IPS-18c (cell line): Measurements from ENCODE around the gene CNTNAP2.

Experiments
- H3K4me3 ChIP-seq: 2 replicates; pipeline ENCODE4 v1.7.0; 2013; ENCODE audit warnings: low read depth, mild to moderate bottlenecking, low read length, moderate library complexity; ENCODE audit not compliant: insufficient read depth
- H3K9me3 ChIP-seq: one replicate; pipeline ENCODE4 v1.6.1; 2013; ENCODE audit warnings: mild to moderate bottlenecking, low read length, moderate library complexity; ENCODE audit not compliant: control insufficient read depth, insufficient read depth

Gene CNTNAP2

DNA sequence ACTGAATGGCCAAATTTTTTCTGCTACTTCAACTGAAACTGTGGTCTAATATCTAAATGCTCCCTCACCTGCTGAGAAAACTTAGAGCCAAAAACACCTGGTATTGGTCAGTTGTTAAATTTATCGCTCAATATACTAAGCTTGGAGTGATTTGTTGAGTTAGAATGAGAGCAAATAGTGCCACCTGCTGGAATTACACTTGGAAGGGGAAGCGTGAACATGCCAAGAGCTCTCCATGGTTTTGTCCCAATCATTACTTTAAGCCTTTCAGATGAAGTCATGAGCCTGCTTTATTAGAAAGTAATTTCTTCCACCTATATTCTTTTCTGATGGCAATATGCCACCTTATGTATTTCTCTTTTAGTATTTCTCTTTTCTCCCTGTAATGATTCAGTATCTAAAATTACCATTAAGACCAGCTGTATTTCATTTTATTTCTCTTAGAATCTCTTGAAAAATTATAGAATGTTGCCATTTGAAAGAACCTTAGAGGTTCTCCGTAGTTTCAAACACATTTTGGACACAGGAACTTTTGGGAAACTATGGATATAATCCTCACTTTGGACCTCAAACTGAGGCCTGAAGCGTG, 2026.2 kb downstream of the CNTNAP2 start:
- Histone ChIP-seq H3K9me3 (peaks cover 2% of the 10 kb centered on the region), H3K4me3 (no peak overlapping the region)

DNA sequence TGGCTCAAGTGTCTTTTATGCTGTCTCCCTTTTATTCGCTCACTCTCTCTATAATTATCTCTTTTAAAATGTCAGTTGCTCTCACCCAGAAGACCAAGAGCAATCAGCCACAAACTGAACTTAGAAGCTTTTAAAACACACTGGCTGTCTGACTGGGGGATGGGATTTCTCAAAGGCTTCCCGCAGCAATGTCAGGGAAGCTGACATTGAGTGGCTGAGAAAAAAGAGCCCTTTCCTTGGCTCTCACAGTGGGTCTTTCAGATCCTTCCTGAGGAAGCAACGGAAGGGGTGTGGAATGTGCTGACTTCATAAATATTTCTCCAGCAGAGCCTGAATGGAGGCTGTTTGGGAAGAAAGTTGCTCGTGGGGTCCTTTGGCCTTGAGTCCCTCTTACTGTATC, 2028.2 kb downstream of the CNTNAP2 start:
- peaks cover 2% of the 10 kb centered on the region for H3K9me3 ChIP-seq
- H3K4me3 ChIP-seq, result no peak overlapping the region

DNA sequence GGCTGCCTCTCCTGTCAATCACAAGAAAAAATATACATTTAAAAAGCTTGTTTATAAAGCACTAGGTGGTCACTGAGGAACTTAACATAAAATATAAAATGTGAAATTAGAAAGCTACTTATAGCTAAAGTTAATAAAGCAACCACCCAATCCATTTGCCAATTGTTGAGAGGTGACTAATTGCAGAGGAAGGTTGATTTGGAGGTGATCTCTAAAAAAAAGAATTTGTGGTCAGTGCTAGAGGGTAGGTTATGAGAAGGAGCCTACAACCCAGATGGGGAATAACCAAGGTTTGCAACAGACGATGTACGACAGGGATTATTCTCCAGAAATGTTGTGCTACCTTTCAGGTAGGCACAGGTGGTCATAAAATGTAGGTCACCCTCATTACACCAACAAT, 2029.7 kb downstream of the CNTNAP2 start:
- peaks cover under 1% of the 10 kb centered on the region for H3K9me3 ChIP-seq
- H3K4me3 ChIP-seq, result no peak overlapping the region

DNA sequence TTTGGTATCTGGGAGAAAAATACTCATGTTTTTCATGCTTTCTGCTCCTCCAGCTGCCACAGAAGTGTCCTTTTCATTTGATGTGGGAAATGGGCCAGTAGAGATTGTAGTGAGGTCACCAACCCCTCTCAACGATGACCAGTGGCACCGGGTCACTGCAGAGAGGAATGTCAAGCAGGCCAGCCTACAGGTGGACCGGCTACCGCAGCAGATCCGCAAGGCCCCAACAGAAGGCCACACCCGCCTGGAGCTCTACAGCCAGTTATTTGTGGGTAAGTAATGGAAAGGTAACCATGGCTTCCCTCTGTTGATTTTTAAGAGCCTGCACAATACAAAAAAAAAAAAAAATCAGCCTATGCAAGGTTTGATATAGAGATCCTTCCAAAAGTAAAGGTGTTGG, 2030.8 kb downstream of the CNTNAP2 start:
- no peaks in the 10 kb centered on the region for H3K9me3 ChIP-seq
- H3K4me3 ChIP-seq, result no peak overlapping the region

DNA sequence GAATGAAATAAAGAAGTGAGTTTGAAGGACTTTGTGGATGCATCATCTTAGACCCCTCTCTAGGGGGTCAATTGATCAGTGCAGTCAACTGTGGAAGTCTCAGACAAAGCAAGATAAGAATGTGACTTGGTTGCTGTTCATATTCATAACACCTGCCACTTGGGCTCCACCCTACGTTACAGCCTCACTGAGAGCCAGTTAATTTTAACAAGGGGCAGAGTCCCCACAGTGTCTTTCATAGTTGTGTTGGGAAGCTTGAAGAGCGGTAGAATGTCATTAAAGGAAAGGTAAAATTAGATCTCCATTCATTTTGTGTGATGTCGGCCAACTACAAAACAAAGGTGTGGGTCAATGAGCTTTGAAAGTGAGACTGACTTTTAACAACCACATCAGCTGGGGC, 2031.9 kb downstream of the CNTNAP2 start:
- Histone ChIP-seq H3K9me3 (no peaks in the 10 kb centered on the region), H3K4me3 (no peak overlapping the region)

DNA sequence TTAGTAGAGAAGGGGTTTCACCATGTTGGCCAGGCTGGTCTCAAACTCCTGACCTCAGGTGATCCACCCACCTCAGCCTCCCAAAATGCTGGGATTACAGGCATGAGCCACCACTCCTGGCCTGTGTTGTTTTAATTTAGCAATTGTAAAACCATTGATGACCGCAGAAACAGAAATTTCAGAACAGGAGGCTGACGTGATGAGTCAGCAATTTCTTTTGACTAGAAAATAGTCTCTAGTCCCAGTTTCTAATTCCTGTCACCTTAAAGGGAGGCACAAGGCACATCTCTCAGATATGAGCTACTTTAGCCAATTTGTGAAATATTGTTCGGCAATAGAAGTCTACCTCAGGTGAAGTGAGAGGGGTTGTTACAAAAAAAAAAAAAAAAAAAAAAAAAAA, 2033.1 kb downstream of the CNTNAP2 start:
- Histone ChIP-seq H3K9me3 (no peaks in the 10 kb centered on the region), H3K4me3 (no peak overlapping the region)

DNA sequence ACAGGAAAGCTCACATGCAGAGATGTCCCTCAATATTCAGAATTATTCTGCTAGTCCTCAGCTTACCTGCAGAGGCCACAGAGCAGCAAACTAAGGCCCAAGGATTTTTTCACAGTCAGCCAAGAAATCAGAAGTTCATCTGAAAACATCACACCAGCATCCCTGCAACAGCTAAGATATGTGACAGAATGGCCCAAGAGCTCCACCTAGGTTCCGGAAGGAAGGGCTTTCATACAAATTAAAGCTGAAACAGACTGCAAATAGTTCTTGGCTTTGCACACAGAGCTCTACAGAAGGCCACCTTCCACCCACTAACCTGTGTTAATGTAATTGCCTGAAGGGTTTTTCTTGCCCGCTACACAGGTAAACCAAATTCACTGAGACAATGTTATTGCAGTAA, 2035.2 kb downstream of the CNTNAP2 start:
- no peaks in the 10 kb centered on the region for H3K9me3 ChIP-seq
- H3K4me3 ChIP-seq, result no peak overlapping the region

DNA sequence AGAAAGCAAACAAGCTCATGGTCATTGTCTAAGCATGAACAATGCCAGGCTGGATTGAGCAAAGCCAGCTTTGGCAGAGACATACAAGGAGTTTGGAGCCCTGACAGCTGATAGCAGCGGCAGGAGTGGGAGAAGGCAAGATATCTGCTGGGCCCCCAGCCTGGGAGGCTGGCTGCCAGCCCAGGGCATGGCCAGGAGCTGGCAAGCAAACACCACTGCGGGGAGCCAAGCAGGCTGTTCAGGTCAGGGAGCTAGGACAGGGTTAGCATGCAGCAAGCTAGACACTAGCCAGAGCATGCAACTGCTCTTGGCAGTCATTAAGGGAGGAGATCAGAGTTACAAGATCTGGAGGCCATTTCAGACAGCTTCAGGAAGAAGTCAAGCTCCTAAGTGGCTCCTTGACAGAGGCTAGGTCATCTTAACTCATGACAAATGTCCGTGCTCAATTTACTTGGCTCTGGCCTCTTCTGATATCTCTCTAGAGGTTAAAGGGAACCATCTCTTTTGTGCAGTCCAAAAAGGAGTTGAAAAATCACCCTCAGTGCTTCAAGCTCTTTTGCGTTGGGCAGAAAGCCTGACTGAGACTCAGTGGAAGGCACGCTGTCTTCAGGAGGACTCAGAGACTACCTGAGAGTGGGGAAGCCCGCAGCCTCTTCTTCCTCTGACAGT, 2037.1 kb downstream of the CNTNAP2 start:
- Histone ChIP-seq H3K9me3 (no peaks in the 10 kb centered on the region), H3K4me3 (no peak overlapping the region)

DNA sequence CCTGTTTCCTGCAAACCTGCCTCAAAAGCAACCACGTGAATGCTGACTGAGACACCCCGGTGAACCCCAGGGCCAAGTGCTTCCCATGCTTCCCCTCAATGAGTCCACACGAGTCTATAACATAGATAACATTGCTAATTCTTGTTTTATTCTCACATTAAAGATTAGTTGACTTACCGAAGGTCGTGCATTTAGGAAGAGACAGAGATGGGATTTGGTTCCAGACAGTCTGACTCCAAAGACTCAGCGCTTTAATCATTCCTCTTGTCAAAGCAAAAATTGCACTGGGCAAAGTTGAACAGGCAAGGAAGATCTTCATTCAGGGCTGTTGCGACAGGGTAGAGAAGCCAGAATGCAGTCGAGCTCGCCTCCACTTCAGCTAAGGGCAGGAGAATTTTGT, 2038.4 kb downstream of the CNTNAP2 start:
- no peaks in the 10 kb centered on the region for H3K9me3 ChIP-seq
- no peak overlapping the region for H3K4me3 ChIP-seq

DNA sequence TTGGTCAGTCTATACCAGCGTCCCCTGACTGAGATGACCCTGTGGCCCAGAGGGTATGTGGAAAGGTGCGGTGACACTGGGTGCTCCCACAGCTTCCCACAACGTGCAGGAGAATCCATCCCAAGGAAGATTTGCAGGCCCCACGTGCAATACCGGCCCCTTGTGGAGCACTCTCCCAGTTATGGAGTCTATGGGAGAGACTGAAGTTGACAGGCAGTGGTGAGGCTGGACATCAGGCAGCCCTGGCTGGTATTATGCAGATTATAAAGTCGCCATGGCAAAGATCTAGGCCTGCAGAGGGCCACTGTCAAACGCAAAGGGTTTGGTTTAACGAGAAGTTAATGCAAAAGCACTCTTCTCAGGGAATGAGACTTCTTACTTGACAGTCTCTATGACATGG, 2039.2 kb downstream of the CNTNAP2 start:
- H3K4me3 ChIP-seq, result no peak overlapping the region

DNA sequence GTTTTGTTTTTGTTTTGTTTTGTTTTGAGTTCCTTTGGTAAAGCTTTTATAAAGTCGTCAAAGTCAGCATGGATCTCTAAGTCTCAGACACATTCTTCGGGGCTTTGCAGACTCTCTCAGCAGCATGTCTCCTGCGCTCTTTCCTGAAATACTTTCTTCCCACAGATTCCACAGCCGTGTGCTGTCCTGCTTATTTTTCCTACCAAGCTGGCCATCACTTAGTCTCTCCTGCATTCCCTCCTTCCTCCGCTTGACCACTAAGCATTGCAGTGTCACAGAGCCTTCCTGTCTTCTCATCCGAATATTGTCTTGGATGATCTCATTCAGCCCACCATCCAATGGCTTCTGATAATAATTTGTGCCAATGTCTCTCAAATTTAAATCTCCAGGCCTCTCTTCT, 2039.6 kb downstream of the CNTNAP2 start:
- no peak overlapping the region for H3K4me3 ChIP-seq
- no peaks in the 10 kb centered on the region for H3K9me3 ChIP-seq

More for the DNA sequence above, 2039.2 kb downstream of the CNTNAP2 start:
- no peaks in the 10 kb centered on the region for H3K9me3 ChIP-seq

DNA sequence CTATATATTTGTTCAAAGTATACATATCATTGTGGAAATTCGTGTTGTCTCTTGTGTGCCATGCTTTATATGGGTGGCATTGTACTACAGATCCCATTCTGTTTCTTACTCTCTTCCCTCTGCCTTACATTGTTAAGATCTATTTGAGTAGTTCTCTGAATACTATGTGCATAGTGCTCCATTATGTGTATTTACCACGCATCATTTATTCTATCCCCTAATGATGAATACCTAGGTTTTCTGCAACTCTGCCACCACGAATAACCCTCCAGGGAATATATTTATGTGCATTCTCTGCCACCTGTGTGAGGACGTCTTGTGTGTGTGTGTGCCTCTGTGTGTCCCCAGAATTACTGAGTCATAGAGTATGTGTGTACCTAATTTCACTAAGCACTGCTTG, 2042.7 kb downstream of the CNTNAP2 start:
- Histone ChIP-seq H3K4me3 (no peak overlapping the region), H3K9me3 (no peaks in the 10 kb centered on the region)

DNA sequence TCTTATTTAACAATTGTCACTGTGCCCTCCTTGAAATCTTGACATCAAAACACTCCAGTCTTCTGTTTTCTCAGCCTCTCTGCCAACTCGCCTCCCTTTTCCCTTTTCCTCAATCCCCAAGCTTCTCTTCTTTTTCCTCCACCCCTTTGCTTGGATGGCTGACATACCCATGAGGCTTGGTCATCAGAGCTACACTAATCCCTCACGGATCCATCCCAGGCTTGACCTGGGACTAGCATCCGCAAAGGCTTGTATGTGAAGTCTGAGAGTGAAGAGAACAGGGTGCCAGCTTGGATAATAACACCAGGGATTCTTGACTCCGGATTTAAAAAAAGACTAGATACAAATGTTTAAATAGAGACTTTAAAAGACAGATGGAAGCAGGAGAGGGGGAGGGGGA, 2045.2 kb downstream of the CNTNAP2 start:
- no peak overlapping the region for H3K4me3 ChIP-seq
- H3K9me3 ChIP-seq, result no peaks in the 10 kb centered on the region

DNA sequence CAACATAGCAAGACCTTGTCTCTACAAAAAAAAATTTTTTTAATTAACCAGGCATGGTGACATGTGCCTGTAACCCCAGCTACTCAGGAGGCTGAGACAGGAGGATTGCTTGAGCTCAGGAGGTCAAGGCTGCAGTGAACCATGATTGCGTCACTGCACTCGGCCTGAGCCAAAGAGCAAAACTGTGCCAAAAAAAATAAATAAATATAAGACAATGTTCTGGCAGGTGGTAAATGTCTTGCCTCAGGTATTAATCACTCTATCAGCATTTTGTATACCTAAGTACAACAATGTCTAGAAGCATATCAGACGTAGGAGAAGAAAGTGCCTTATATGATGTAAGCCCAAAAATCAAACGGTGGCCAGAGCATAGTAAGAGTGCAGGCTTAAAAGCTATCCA, 2046.2 kb downstream of the CNTNAP2 start:
- H3K9me3 ChIP-seq, result no peaks in the 10 kb centered on the region
- no peak overlapping the region for H3K4me3 ChIP-seq

DNA sequence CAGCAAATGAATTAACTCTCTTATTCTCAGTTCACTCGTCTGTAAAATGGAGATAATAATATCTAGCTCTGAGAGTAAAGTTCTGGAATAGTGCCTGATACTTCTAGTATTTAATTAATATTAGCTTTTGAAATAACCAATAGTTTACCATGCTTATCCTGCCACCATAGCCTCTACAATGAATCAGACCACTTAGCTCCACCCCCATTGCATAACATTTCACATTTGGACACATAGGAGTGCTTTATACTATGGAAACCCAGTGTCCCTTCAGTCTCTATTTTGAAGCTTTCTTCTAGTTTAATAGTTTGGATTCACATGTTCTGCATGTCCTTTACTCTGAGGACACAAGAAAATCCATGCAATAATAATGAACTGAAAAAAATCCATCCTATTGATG, 2046.6 kb downstream of the CNTNAP2 start:
- Histone ChIP-seq H3K9me3 (no peaks in the 10 kb centered on the region), H3K4me3 (no peak overlapping the region)

DNA sequence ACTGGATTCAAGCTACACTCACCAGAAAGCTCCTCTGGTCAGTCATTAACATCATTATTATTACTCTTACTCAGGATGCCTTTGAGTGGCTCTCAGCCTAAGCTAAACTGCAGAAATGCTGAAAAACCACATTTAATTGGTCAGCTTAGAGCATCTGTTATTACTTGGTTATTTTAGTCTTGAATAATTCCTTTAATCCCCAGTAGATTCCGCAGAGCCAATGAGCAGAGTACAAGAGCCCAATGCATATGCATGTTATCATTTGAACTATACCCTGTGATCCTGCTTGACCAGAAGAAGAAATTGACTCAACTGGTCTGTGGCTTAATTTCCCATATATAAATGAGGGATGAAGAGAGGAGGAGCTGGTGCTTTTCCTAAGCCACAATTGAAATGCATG, 2056.3 kb downstream of the CNTNAP2 start:
- Histone ChIP-seq H3K9me3 (no peaks in the 10 kb centered on the region), H3K4me3 (no peak overlapping the region)

DNA sequence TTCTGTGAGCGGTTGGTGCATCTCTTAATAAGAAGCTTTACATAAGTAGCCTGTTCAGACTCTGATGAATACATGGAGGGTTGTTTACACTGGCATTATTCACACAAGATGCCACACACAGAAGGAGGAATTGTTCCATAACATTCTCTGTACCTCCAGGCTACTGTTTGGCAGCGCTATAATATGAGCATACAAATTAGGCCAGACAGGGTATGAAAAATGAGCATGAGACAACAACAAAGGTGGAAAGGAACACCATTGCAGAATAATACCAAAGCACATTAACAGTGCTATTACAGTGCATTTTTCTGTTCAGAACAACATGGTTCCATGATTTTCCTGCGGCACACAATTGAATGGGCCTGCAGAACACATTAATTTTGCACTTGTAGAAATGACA, 2056.8 kb downstream of the CNTNAP2 start:
- H3K4me3 ChIP-seq, result no peak overlapping the region
- H3K9me3 ChIP-seq, result no peaks in the 10 kb centered on the region

DNA sequence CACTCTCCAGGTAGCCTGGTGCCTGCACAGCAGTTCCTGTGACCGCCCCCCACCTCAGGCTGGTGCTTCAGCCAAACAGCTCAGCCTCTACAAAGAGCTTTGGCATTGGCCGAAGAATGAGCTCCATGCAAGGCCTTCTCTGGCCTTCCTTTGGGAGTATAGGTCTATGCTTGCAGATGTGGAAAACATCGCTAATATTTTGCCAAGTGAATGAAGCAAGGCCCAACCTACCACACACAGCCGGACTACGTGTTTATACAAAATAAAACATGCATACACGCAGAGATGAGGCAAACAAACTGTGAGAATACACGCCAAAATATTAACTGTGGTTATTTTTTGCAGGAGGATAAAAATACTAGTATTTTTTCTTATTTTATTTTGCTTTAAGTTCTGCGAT, 2057.8 kb downstream of the CNTNAP2 start:
- Histone ChIP-seq H3K4me3 (no peak overlapping the region), H3K9me3 (no peaks in the 10 kb centered on the region)

DNA sequence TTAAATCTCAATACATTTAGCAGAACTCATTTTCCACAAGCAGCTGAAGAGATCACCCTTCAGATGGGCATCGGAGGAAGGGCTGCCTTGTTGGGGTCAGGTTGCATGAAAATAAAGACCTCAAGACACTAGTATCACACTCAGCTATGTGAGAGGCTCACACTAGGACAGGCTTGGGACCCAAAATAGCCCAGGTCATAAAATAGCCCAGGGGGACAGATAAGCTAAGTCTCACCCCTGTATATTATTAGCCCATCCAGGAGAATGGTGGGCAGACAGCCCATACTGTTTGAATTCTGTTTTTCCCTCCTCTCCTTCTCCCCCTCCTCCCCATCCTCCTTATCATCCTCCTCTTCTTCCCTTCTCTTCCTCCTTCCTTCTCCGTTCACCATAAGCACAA, 2058.9 kb downstream of the CNTNAP2 start:
- Histone ChIP-seq H3K4me3 (no peak overlapping the region), H3K9me3 (no peaks in the 10 kb centered on the region)
